Type B pancreatic cell (in vitro differentiated cells): ENCODE data around the gene HP. TPM values are rescaled to one million over a fixed set of nuclear protein-coding genes. Genes with fewer than 3 reads are reported as not detected.
A peak's percentile ranks its signal among the peaks of the same experiment; 100 is the strongest.

ENCODE experiments used
- DNase-seq: peaks from one replicate; pipeline ENCODE4 v3.0.0; 2021; ENCODE audit warnings: mixed read lengths; ENCODE audit not compliant: unreplicated experiment; ENCODE audit errors: extremely low spot score
- H3K27ac Mint-ChIP-seq: 2 replicates; pipeline ENCODE4 v1.8.0; 2021; ENCODE audit warnings: mild to moderate bottlenecking, mixed read lengths
- H3K27me3 Mint-ChIP-seq: 2 replicates; pipeline ENCODE4 v1.8.0; 2021; ENCODE audit warnings: mixed read lengths
- H3K36me3 Mint-ChIP-seq: 2 replicates; pipeline ENCODE4 v1.8.0; 2021; ENCODE audit warnings: mixed read lengths
- H3K4me1 Mint-ChIP-seq: one replicate; pipeline ENCODE4 v1.8.0; 2021; ENCODE audit warnings: mixed read lengths; ENCODE audit not compliant: unreplicated experiment
- H3K4me3 Mint-ChIP-seq: 2 replicates; pipeline ENCODE4 v1.8.0; 2021; ENCODE audit warnings: mild to moderate bottlenecking, mixed read lengths
- H3K9me3 Mint-ChIP-seq: 2 replicates; pipeline ENCODE4 v1.8.0; 2021; ENCODE audit warnings: mixed read lengths
- CTCF ChIP-seq: fragments of 200-600 bp; sonication (generic); conservative IDR thresholded peaks from 2 replicates; pipeline ENCODE4 v1.5.0; 2021; ENCODE audit warnings: antibody characterized with exemption, mild to moderate bottlenecking
- total RNA-seq: library from RNA; stranded (reverse); gene quantifications from 2 replicates; pipeline ENCODE4 v1.2.1, GENCODE V29; 2021; ENCODE audit warnings: low replicate concordance

The HP gene
- total RNA-seq, 1 donor from 2014 or later: not detected

DNA sequence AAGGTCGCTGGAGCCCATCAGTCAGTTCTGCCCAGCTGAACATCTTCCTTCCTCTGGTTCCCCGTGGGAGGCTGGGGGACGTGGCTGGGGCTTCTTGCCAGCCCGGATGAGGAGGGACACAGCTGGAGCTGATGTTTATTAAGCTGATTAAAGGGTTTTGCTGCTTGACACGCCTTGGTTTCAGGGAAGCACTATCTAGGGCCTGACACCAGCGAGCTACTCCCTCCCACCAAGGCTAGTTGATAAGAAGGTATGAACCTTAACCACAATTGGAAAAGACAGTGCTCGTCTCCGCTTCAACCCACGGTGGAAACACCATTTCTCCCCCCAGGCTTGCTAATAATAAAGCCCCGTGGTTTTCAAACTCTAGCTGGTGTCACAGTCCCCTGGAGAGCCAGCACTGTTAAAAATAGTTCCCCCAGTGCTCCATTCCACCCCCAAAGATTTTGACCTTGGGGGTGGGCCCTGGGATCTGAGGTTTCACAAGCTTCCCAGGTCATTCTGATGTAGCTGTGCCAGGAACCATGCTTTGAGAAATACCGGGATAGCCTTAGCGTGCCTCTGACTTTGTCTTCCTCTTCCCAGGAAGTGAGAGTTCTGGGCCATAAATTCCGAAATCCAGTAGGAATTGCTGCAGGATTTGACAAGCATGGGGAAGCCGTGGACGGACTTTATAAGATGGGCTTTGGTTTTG lies 40.3 kb upstream of the HP start:
- Mint-ChIP-seq H3K4me1 (no peaks in the 10 kb centered on the region), H3K27me3 (no peaks in the 10 kb centered on the region)

DNA sequence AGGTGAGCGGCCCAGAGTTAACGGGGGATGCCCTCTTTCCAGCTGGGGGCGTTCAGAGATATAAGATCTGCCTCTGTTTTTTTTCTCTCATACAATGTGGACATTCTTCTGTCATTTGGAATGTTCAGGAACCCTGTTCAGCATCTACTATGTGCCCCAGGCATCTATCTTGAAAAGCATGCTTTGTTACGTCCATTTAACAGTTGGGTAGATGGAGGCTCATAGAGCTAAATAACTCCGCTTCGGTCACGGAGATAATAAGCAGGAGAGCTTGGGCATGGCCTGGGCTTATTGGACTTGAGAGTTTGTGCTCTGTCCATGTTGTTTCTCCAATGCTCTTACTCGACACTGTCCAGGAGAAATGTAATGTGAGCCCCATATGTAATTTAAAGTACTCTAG lies 39.6 kb upstream of the HP start:
- Mint-ChIP-seq H3K9me3 (no peaks in the 10 kb centered on the region), H3K27ac (no peak overlapping the region), H3K27me3 (no peaks in the 10 kb centered on the region), H3K4me1 (no peaks in the 10 kb centered on the region), H3K36me3 (peaks cover 17% of the 10 kb centered on the region), H3K4me3 (no peak overlapping the region)
- DNase-seq: no peak
- TF ChIP-seq CTCF: no peak

More for the DNA sequence above, 40.3 kb upstream of the HP start:
- no peak for DNase-seq
- H3K4me3 Mint-ChIP-seq: no peak overlapping the region
- no peak for TF ChIP-seq CTCF
- no peaks in the 10 kb centered on the region for H3K9me3 Mint-ChIP-seq
- no peak overlapping the region for H3K27ac Mint-ChIP-seq
- peaks cover 13% of the 10 kb centered on the region for H3K36me3 Mint-ChIP-seq

DNA sequence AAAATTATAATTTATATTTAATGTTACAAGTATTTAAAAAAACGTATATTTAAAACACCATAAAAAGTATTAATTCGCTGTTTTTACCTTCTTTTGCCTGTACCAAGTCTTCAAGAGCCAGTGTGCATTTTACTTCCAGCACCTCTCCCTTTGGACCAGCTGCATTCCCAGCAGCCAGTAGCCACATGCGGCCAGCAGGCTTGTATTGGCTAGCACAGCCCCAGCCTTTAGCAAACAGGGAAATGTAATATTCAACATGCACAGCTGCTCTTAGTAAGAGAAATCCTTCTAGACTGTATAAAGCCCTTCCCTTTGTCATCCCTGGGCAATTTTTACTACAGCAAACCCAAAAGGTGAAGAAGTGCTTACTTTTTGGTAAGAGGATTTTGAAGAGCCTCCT lies 39.2 kb upstream of the HP start:
- Mint-ChIP-seq H3K4me3 (no peak overlapping the region), H3K4me1 (no peaks in the 10 kb centered on the region), H3K36me3 (peaks cover 16% of the 10 kb centered on the region), H3K27ac (no peak overlapping the region), H3K9me3 (no peaks in the 10 kb centered on the region), H3K27me3 (no peaks in the 10 kb centered on the region)
- DNase-seq: no peak
- TF ChIP-seq CTCF: no peak

DNA sequence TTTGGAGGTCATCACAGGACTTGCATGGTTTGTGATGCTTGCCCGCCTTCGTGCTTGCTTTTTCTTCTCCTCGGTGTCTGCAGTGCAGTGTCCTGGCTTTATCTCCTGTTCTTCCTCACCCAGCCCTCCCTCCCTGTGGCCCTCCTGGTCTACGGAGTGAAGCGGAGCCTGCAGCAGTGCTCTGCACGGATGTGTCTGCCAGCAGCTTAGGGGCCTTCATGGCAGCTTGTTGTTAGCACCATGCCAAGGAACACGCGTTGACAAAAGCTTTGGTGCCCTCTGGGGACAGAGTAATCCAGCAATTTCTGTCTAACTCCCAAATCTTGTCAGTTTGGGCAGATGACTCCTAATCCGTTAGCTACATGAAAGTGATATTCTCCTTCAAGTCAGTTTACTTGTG lies 35.8 kb upstream of the HP start:
- peaks cover 13% of the 10 kb centered on the region for H3K36me3 Mint-ChIP-seq
- no peaks in the 10 kb centered on the region for H3K9me3 Mint-ChIP-seq
- no peak overlapping the region for H3K27ac Mint-ChIP-seq
- DNase-seq: no peak
- no peaks in the 10 kb centered on the region for H3K27me3 Mint-ChIP-seq
- TF ChIP-seq CTCF: no peak
- H3K4me3 Mint-ChIP-seq: no peak overlapping the region
- H3K4me1 Mint-ChIP-seq: no peaks in the 10 kb centered on the region

DNA sequence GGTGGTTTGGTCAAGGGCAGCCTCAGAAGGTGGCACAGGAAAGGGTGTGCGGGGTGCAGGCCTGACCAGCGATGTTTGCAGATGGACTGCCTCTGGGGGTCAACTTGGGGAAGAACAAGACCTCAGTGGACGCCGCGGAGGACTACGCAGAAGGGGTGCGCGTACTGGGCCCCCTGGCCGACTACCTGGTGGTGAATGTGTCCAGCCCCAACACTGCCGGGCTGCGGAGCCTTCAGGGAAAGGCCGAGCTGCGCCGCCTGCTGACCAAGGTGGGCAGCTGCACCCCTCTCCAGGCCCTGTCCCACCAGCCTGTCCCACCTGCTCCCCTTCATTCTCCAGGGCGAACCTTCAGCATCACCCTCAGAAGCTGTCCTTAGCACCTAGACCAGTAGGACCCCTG lies 33.3 kb upstream of the HP start:
- peak; percentile 63 for TF ChIP-seq CTCF
- Mint-ChIP-seq H3K27ac (no peak overlapping the region), H3K27me3 (no peaks in the 10 kb centered on the region), H3K4me1 (no peaks in the 10 kb centered on the region), H3K9me3 (no peaks in the 10 kb centered on the region), H3K36me3 (peaks cover 8% of the 10 kb centered on the region), H3K4me3 (no peak overlapping the region)
- DNase-seq: no peak

GRCh38 chr16:72022127-72022526 lies 32.2 kb upstream of the HP start:
- no peak overlapping the region for H3K27ac Mint-ChIP-seq
- no peaks in the 10 kb centered on the region for H3K4me1 Mint-ChIP-seq
- no peak overlapping the region for H3K4me3 Mint-ChIP-seq
- H3K9me3 Mint-ChIP-seq: no peaks in the 10 kb centered on the region
- H3K27me3 Mint-ChIP-seq: no peaks in the 10 kb centered on the region
- DNase-seq: no peak
- no peak for TF ChIP-seq CTCF
- H3K36me3 Mint-ChIP-seq: peaks cover 8% of the 10 kb centered on the region
